K562 (cell line): Measurements from ENCODE around the gene NDUFB8. TPM values are rescaled to one million over a fixed set of nuclear protein-coding genes. Genes with fewer than 3 reads are reported as not detected.

Source experiments
- ATAC-seq: fragments of 200-7000 bp; cut with Tn5 transposase; 3 replicates; pipeline ENCODE4 v1.9.1; 2020; ENCODE audit warnings: moderate library complexity
- BruUV-seq: library from RNA; stranded (reverse); fragments of 400-500 nt; replicated peaks from 2 replicates; lab custom pipeline; 2021; lab: Mats Ljungman, UMichigan
- CTCF ChIA-PET: fragments of 300-600 bp; formaldehyde crosslinking; extraction: SDS; loops from one replicate; lab custom pipeline; 2021; ENCODE audit warnings: low intra/inter-chr PET ratio; lab: Yijun Ruan, JAX
- POLR2A ChIA-PET: fragments of 300-600, 350-650 bp; sonication (Branson Sonifier 250); formaldehyde crosslinking; extraction: SDS; loops from one replicate; lab custom pipeline; 2021; ENCODE audit warnings: antibody characterized with exemption, inconsistent platforms; lab: Yijun Ruan, JAX
- DNase-seq, 4 experiments: peaks; one replicate each; pipeline versions ENCODE4 v3.0.0 to v3.0.0-alpha.2; 2011 to 2018; ENCODE audit warnings: low spot score in 3 of 4, mixed read lengths in 3 of 4; ENCODE audit errors: extremely low read depth in 1 of 4
- FAIRE-seq: peaks from 2 replicates; lab custom pipeline; 2011; peaks lifted over from hg19 to GRCh38; lab: Jason Lieb, UNC
- H2AFZ ChIP-seq: 2 replicates; pipeline ENCODE4 v1.6.0; 2011; ENCODE audit warnings: low read depth, low read length, control low read depth, inconsistent platforms
- H3K27ac ChIP-seq: fragments of 200-600 bp; 3 replicates; pipeline ENCODE4 v1.8.0; 2011; ENCODE audit warnings: low read depth, mild to moderate bottlenecking, control low read depth, inconsistent platforms, low read length, moderate library complexity, mixed read lengths; ENCODE audit errors: extremely low read depth
- H3K27me3 ChIP-seq, 2 experiments: fragments of 300-600 bp in 1 of 2; 2 replicates in 1 of 2; 3 replicates in 1 of 2; pipeline versions ENCODE4 v1.6.0 to v1.8.0; 2011; ENCODE audit warnings: inconsistent platforms in 2 of 2, low read length in 2 of 2, mild to moderate bottlenecking in 1 of 2, mixed read lengths in 1 of 2, moderate library complexity in 1 of 2; ENCODE audit not compliant: control insufficient read depth in 2 of 2, insufficient read depth in 2 of 2
- H3K36me3 ChIP-seq: fragments of 300-600 bp; 3 replicates; pipeline ENCODE4 v1.8.0; 2011; ENCODE audit warnings: mild to moderate bottlenecking, low read length, inconsistent platforms; ENCODE audit not compliant: control insufficient read depth, insufficient read depth
- H3K4me1 ChIP-seq, 2 experiments: fragments of 200-600 bp in 1 of 2; replicated peaks in 1 of 2; 2 replicates in 1 of 2; 3 replicates in 1 of 2; pipeline versions ENCODE4 v1.5.1 to v1.8.0; 2011; ENCODE audit warnings: inconsistent platforms in 2 of 2, low read length in 2 of 2, mild to moderate bottlenecking in 1 of 2, mixed read lengths in 1 of 2, moderate library complexity in 1 of 2; ENCODE audit not compliant: control insufficient read depth in 2 of 2, insufficient read depth in 2 of 2
- H3K4me2 ChIP-seq: 2 replicates; pipeline ENCODE4 v1.6.1; 2011; ENCODE audit warnings: low read length, control low read depth, inconsistent platforms, mixed read lengths; ENCODE audit not compliant: insufficient read depth
- H3K4me3 ChIP-seq: fragments of 200-600 bp; sonication (generic), shearing (Covaris generic); 2 replicates; pipeline ENCODE4 v1.5.1; 2016; ENCODE audit warnings: control low read depth, inconsistent platforms
- H3K79me2 ChIP-seq: fragments of 200-600 bp; 3 replicates; pipeline ENCODE4 v1.8.0; 2011; ENCODE audit warnings: low read length, inconsistent platforms; ENCODE audit not compliant: control insufficient read depth, insufficient read depth
- H3K9ac ChIP-seq, 2 experiments: 2 replicates each; pipeline versions ENCODE4 v1.6.0 to v1.6.1; 2011; ENCODE audit warnings: low read depth in 2 of 2, low read length in 2 of 2, control low read depth in 1 of 2, inconsistent platforms in 1 of 2, mild to moderate bottlenecking in 1 of 2, mixed read lengths in 1 of 2; ENCODE audit not compliant: insufficient read depth in 1 of 2
- H3K9me1 ChIP-seq: one replicate; pipeline ENCODE4 v1.6.0; 2011; ENCODE audit warnings: inconsistent platforms, mild to moderate bottlenecking, low read length, moderate library complexity; ENCODE audit not compliant: control insufficient read depth, insufficient read depth
- H3K9me3 ChIP-seq: replicated peaks from 2 replicates; pipeline ENCODE4 v1.5.1; 2011; ENCODE audit warnings: low read depth, low read length, inconsistent platforms; ENCODE audit not compliant: control insufficient read depth, insufficient read depth
- H4K20me1 ChIP-seq: replicated peaks from 2 replicates; pipeline ENCODE4 v1.6.1; 2011; ENCODE audit warnings: low read length, inconsistent platforms, mixed read lengths; ENCODE audit not compliant: control insufficient read depth, insufficient read depth
- MAFK ChIP-seq: IDR thresholded peaks from 2 replicates; pipeline ENCODE4 v1.6.1; 2011; ENCODE audit warnings: low read length, improper control_type of control experiment
- POLR2G ChIP-seq: fragments of 200-400 bp; formaldehyde crosslinking; IDR thresholded peaks from 2 replicates; pipeline ENCODE4 v1.6.1; 2017; ENCODE audit warnings: low read depth, mild to moderate bottlenecking, antibody characterized with exemption, low read length, moderate library complexity
- SAFB ChIP-seq: fragments of 200-400 bp; formaldehyde crosslinking; IDR thresholded peaks from 2 replicates; pipeline ENCODE4 v1.6.1; 2017; ENCODE audit warnings: low read depth, low read length, borderline replicate concordance
- WGBS: fragments of 100-300 bp; shearing (Covaris generic); methylation state at CpG from one replicate; pipeline ENCODE4 v1.1.6; 2016; ENCODE audit warnings: low coverage, mixed read lengths; ENCODE audit not compliant: insufficient coverage; ENCODE audit errors: missing lambda C conversion rate; 5-methylcytosine and 5-hydroxymethylcytosine counted together
- in situ Hi-C: fragments of 300-500 bp; cut with MboI; formaldehyde crosslinking; loops from 4 replicates; pipeline ENCODE4 v1.15.0; 2018; ENCODE audit warnings: inconsistent platforms, mixed read lengths
- intact Hi-C: fragments of 100-400 bp; cut with micrococcal nuclease; formaldehyde crosslinking; loops from 2 replicates; pipeline ENCODE4 v1.14.2; 2022
- polyA plus RNA-seq, 8 experiments: library from polyadenylated mRNA; depleted of rRNA in 4 of 8; stranded (reverse) in 5 of 8; unstranded in 3 of 8; fragments of >200 nt; fragmentation: Nextera tagmentation in 2 of 8; fragmentation: Illumina TruSeq in 1 of 8; extraction: Ambion mirVana in 2 of 8; extraction: Trizol in 1 of 8; gene quantifications; 2 replicates each; pipeline versions ENCODE4 v1.2.1 to v1.2.3, GENCODE V29; 2011 to 2014; ENCODE audit warnings: inconsistent platforms in 1 of 8, missing spikeins in 1 of 8
- total RNA-seq, 7 experiments: library from RNA; depleted of rRNA in 6 of 7; stranded (reverse); fragments of >200 nt in 6 of 7; fragmentation: Illumina TruSeq in 2 of 7; extraction: Trizol in 2 of 7; gene quantifications; 2 replicates each; pipeline versions ENCODE4 v1.2.1 to v1.2.3, GENCODE V29; 2011 to 2021; ENCODE audit warnings: low replicate concordance in 1 of 7

Gene NDUFB8
- total and polyA plus RNA-seq, 9 of the 15 experiments (the other 6 are each of a cell fraction or from before 2014, with no cell fraction given), result 131 to 360 (median 199) TPM

DNA sequence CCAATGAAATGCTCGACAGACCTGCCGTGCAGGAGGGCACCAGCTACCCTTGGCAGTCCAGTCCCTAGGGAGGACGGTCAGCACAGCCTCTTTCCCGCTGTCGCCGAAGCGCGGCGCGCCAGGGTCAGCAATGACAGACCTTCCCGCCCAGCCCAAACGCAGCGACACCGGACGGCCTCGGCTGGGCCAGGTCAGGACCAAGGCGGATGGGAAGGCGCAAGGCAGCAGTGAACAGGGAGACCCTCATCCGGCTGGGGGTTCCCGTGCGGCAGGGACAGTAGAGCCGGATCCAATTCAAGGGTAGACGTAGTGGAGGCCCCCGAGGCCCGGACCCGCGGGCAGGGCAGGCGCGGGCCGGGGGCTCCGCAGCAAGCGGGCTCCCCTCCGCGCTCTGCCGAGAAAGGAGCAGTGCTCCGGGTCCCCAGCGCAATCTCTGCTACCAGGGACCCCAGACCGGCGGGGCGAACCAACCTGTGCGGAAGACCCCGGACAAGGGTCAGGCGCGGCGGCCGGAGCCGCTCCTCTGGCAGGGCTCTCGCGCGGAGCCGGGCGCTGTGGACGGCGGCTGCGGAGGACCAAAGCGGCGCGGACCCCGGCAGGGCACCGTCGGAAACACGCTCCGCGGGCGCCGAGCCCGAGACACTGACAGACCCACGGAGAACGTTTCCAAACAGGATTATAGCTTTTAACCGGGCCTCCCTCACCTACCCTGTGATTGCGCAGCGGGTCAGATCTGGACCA is 10.2 kb downstream of the NDUFB8 start, which contains the start of gene SEC31B:
Gene SEC31B (minus strand): TSS at position 551 of the 741 bp plus-strand sequence. CDS start 2,909 bp downstream, outside the sequence.
- peaks cover 2 to 3% of the 10 kb centered on the region in 2 experiments; a peak in 2 of 5 replicates for H3K4me1 ChIP-seq
- H3K4me3 ChIP-seq, result no peak within 1 kb of the TSS
- H3K27ac ChIP-seq, result no peak within 1 kb of the TSS
- H3K9me1 ChIP-seq, result no peaks in the 10 kb centered on the region
- no peaks in the 10 kb centered on the region for H3K79me2 ChIP-seq
- H2AFZ ChIP-seq, result no peak within 1 kb of the TSS
- 96% methylated on average over 18 of the region's 72 CpGs for WGBS
- H3K9ac ChIP-seq, result no peak within 1 kb of the TSS
- TF ChIP-seq MAFK (no peak), POLR2G (peak; percentile 62), SAFB (no peak)
- FAIRE-seq (no peak), DNase-seq (no peak), ATAC-seq (no peak)
- H3K9me3 ChIP-seq, result no peaks in the 10 kb centered on the region
- H3K27me3 ChIP-seq, result no peaks in the 10 kb centered on the region
- H4K20me1 ChIP-seq, result no peaks in the 10 kb centered on the region; the same call in 1 of the 2 replicates
- in situ Hi-C loops (no loop called here), intact Hi-C loops (loop anchor here (5.0 kb wide), 1 partner anchor 358 kb away; no protein-coding TSS in a partner anchor)
- POLR2A ChIA-PET, result interaction anchor here (0.6 to 0.8 kb wide), 2 partner anchors 165 to 669 kb away, joined by 3 read pairs; no protein-coding TSS in a partner anchor
- H3K36me3 ChIP-seq, result peaks cover 15% of the 10 kb centered on the region; the same call in 2 of the 3 replicates
- no peak within 1 kb of the TSS for H3K4me2 ChIP-seq
- BruUV-seq, result no TSS peak
- CTCF ChIA-PET, result interaction anchor here (0.7 to 1.6 kb wide), 3 partner anchors 84 to 216 kb away, joined by 3 to 25 read pairs (median 3); no protein-coding TSS in a partner anchor
